Fibroblast of peridontal ligament (primary cell): ENCODE results near the gene SNURF.
A peak's percentile ranks its signal among the peaks of the same experiment; 100 is the strongest.
"Not testable (repeated sequence)": the region's sequence is repeated elsewhere in the genome, so short reads cannot be mapped to it uniquely, and the experiment has no call there.

ENCODE experiments used
- DNase-seq: peaks from one replicate; pipeline ENCODE4 v3.0.0-alpha.2; 2010; ENCODE audit errors: extremely low read depth

SNURF gene, protein sequence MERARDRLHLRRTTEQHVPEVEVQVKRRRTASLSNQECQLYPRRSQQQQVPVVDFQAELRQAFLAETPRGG

DNA sequence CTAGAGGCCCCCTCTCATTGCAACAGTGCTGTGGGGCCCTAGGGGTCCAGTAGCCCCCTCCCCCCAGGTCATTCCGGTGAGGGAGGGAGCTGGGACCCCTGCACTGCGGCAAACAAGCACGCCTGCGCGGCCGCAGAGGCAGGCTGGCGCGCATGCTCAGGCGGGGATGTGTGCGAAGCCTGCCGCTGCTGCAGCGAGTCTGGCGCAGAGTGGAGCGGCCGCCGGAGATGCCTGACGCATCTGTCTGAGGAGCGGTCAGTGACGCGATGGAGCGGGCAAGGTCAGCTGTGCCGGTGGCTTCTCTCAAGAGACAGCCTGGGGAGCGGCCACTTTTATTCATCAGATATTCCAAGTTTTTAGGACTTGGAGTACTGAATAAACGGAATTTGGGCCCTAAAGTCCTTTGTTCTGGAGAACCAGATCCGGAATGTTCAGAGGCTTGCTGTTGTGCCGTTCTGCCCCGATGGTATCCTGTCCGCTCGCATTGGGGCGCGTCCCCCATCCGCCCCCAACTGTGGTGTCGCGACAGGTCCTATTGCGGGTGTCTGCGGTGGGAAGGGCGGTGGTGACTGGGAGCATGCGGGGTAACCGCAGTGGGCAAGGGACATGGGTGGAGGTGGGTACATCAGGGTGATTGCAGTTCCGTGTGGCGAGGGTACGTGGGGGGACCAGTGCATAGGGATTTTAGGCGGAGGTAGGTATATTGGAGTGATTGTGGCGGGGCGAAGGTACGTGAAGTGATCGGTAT, at the start of gene SNURF, which contains the start of gene SNRPN:
TSS of gene SNURF (plus strand) at position 205 of the 748 bp plus-strand sequence. CDS start at position 267, 62 bp downstream.
TSS of gene SNRPN (plus strand) at position 205 of the 748 bp plus-strand sequence. CDS start 19,467 bp downstream, outside the sequence.
- peak; percentile 61 for DNase-seq

DNA sequence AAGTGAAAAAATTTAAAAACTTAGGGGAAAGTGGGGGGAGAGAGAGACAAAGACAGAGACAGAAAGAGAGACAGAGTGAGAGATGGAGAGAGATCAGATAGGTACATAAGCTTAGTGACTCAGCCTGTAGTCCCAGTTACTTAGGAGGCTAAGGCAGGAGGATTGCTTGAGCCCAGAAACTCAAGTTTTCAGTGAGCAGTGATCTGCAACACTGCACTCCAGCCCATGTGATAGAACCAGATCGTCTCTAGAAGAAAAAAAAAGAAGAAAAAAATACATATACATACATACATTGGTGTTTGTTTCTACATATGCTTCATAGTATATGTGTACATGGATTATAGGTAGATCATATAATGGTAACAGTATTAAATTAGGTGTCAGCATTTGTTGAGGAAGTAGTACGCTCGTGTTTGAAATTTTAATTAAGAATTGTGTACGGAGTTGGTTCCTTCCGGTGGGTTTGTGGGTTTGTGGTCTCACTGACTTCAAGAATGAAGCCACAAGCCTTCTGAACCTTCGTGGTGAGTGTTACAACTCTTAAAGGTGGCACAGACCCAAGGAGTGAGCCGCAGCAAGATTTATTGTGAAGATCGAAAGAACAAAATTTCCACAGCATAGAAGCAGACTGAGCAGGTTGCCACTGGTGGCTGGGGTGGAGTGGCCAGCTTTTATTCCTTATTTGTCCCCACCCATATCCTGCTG, 38.3 kb upstream of the SNURF start:
- DNase-seq: no peak

DNA sequence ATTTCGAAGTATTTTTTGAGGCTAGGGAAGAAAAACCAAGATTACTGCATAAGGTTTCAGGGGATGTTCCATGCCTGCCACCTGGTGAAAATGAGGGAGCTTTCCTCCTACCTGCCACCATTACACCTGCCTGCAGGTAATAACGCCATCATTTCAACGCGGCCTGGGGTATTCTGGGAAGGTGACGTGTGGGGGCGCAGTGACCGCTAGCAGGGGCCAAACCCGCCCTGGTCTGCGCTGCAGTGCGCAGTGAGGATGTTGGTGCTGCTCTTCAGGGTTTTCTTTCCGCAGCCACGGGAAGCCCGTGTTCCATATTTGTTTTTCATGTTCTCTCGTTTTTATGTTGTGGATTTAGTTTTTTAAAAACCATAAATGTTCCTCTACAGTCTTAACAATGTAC, 37.4 kb upstream of the SNURF start:
- DNase-seq: no peak

DNA sequence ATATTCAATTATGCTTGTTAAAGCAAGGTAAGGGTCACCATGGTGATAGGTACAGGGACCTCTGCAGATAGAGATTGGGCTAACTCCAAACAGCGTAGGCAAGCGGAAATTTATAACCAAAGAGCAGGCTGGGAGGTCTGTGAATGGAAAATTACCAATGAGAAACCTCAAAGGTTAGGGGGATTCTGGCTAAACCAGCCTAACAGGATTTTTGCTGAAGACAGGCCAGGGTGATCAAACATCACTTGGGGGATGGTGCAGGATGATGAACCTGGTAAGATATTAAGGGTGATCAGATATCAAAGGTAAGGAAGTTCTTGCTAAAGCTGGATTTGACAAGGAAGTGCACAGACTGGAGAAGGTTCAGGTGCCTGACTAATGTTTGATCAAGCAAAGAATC, 35.3 kb upstream of the SNURF start:
- no peak for DNase-seq

DNA sequence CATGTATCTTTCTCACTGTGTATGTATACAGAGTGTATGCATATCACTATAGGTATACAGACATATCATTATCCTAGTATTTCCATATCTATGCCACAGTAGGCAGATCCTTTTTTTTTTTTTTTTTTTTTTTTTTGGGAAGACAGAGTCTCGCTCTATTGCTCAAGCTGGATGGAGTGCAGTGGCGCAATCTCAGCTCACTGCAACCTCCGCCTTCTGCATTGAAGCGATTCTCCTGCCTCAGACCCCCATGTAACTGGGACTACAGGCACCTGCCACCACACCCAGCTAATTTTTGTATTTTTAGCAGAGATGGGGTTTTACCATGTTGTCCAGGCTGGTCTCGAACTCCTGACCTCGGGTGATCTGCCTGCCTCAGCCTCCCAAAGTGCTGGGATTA, 32.0 kb upstream of the SNURF start:
- DNase-seq: not testable (repeated sequence)

DNA sequence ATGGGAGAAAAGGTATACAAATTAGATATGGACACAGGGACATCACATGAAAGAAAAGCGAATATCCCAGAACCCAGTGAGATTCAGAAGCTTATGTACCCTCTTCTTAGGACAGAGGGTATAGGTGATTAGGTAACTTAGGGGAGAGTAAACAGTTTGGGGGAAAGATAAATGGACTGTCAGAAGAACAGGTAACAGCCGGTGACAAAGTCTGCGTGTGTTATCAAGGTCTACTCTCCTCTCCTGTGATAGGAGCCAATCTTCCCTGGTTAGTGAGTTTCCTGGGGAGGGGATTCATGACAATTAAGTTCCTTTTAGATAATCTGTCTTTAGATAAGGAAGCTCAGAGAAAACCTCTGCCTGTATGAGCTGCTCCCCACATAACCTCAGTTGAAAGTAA, 30.6 kb upstream of the SNURF start:
- DNase-seq: no peak

DNA sequence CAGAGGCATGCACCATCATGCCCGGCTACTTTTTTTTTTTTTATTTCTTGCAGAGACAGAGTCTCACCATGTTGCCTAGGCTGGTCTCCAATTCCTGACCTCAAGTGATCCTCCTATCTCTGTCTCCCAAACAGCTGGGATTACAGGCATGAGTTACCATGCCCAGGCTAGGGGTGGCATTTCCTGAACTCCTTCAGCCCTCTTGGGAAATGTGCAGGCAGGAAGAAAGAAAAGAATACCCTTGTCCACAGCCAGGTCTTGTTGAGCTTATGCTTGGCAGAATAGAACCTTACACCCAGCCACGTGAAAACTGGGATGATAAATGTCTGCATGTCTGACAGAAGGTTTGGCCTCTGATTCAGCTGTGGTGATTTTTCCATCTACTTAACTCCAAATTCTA, 30.2 kb upstream of the SNURF start:
- DNase-seq: no peak

DNA sequence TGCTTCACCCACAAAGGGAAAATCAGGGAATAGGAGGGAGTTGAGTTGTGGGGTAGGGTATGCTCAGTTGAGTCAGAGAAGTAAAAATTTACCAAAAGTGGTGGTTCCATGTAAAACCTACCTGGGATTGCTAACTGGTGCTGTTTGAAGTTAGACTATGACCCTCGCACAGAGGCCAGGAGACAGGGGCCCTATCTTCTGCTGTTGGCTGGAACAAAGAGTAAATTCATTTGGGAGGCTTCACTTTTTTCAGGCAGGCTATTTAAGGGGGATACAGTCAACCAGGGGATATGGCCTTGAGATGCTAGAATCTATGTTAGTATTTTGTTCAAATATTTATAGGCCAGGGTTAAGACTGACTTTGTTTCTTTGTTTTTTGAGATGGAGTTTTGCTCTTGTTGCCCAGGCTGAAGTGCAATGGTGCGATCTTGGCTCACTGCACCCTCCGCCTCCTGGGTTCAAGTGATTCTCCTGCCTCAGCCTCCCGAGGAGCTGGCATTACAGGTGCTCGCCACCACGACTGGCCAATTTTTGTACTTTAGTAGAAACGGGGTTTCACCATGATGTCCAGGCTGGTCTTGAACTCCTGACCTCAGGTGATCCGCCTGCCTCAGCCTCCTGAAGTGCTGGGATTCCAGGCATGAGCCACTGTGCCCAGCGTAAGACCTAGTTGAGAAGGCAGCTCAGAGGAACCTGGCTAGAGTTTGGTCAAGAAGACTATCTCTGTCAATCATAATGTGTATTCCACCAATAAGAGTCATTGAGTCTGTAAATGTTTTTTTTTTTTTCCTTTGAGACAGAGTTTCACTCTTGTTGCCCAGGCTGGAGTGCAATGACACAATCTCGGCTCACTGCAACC, 22.7 kb upstream of the SNURF start:
- not testable (repeated sequence) for DNase-seq

DNA sequence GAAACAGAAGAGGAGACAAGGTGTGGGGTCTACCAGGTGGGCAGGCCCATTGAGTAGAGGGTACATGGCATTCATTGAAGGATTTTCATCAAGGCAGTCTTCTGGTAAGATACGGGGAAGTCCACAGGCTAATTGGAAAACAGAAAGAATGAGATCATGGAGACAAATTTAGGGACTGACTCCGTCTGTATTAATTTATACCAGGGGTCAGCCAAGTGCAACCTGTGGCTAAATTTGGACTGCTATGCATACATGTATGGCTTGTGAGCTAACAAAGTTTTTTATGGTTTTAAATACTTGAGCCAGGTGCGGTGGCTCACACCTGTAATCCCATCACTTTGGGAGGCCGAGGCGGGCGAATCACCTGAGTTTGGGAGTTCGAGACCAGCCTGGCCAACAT, 21.1 kb upstream of the SNURF start:
- no peak for DNase-seq

DNA sequence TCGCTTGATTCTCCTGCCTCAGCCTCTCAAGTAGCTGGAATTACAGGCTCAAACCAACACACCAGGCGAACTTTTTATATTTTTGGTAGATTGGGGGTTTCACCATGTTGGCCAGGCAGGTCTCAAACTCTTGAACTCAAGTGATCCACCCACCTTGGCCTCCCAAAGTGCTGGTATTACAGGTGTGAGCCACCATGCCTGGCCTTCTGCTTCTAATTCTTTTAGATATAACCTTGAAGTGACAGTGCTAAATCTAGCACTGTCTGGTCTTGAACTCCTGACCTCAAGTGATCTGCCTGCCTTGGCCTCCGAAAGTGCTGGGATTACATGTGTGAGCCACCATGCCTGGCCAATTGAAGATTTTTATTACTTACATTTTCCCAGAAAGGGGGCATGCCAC, 16.6 kb upstream of the SNURF start:
- not testable (repeated sequence) for DNase-seq

DNA sequence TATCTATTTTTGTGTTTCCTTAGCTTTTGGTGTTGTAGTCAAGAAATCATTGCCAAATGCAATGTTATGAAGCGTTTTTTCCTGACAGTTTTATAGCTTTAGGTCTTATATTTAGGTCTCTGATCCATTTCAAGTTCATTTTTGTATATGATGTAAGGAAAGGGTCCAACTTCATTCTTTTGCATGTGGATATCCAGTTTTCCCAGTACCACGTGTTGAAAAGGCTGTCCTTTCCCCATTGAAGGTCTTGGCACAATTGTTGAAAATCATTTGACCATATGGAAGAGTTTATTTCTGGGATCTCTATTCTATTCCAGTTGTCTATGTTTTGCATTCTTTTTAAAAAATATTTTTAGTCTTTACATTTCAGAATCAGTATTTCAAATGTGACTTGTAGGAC, 14.6 kb upstream of the SNURF start:
- no peak for DNase-seq

DNA sequence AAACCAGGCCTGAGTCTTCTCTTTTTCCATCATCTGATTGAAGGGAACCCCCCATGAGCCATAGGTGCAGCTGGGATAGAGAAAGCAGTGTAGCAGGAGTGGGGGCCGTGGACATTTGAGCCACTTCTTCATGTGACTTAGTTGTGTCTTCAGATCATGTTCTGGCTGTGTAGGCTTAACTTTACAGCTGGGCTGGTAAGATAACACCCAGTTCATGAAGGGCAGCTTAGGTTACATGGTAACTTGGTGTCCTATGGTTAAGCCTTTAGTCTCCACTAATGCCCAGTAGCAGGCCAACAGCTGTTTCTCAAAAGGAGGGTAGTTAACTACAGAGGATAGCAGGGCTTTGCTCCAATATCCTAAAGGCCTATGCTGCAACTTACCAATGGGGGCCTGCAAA, 11.4 kb upstream of the SNURF start:
- DNase-seq: no peak

DNA sequence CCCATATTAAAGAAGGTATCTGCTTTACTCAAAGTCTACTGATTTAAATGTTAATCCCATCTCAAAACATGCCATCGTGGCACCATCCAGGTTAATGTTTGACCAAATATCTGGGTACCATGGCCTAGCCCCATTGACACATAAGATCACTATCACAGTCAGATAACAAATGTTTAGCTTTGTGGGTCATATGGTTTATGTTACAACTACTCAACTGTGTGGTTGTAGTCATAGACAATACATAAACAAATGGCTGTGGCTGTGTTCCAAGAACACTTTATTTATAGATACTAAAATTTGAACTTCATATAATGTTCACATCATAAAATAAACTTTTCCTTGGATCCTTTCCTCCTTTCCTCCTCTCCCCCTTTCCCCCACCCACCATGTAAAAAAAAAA, 9.8 kb upstream of the SNURF start:
- no peak for DNase-seq

DNA sequence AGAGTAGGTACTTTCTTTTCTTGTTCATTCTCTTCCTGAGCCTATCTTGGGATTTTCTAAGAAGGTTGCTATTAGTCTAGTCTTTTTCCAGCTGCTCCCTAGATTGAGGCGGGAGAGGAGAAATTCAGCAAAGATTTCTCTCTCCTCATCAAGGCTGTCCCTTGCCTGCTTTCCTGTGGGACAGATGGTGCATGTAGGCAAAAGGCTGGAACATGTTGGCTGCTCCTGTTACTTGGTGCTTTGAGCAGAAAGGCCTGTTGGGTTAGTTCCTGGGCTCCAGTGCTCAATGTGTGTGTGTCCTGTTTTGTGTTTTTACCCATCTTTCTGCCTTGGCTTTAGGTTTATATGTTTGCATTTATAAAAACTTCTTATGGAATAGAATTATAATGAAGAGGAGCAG, 9.1 kb upstream of the SNURF start:
- DNase-seq: no peak

DNA sequence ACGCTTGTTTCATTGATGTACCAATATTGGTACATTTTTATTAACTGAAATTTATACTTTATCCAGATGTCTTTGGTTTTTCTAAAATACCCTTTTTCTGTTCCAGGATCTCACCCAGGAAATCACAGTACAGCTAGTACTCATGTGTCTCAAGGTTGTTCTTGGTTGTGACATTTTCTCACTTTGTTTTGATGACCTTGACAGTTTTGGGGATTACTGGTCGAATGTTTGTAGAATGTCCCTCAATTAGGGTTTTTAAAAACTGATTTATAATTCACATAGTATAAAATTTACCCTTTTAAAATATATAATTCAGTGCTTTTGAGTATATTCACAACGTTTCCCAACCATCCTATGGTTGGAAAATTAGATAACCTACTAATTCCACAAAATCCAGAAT, 6.3 kb upstream of the SNURF start:
- no peak for DNase-seq

DNA sequence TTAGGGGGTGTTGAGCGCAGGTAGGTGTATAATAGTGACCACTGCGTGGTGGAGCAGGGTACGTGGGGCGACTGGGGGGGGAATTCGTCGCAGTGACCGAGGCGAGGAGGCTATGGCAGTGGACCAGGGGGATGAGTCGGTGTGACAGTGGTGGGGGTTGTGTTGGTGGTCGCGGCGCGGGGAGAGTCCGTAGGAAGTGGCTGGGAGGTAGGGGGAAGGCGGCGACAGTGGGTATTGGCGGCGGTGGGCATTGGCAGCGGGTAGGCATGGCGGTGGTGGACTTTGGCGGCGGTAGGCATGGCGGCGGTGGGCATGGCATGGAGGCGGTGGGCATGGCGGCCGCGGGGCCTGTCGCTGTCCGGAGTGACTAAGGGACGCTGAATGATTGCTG, 739 bp downstream of the SNURF start:
- no peak for DNase-seq

DNA sequence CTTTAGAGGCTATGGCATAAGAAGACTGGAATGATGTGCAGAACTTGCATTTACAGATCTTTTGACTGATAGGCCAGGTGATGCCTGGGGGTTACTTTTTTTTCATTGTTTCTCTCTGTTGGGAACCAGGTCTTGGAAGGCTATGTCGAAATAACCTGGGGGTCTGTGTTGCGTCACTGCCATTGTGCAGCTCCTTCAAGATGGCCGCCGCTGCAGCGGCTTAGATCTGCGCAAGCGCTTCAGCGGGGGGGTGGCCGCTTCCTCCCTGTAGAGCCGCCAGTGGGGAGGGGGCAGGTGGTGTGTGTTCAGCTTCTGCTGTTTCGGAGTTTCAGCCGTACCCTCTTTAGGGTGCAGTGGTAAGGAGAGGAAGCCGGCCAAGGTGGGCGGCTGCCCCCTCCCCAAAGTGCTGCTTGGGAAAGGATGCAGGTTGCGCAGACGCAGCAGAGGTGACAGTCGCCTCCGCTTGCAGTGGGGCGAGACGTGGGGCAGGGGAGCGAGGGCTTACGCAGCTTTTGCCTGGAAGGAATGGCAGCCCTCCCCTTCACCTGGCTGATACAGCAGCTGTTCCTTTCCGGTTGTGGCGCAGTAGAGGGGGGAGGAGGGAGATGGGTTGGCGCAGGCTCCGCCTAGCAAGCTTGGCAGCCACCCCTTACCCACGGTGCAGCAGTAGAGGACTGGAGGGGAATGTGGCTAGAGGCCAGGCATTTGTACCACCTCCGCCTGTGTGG, 1.5 kb downstream of the SNURF start:
- DNase-seq: peak; percentile 68

DNA sequence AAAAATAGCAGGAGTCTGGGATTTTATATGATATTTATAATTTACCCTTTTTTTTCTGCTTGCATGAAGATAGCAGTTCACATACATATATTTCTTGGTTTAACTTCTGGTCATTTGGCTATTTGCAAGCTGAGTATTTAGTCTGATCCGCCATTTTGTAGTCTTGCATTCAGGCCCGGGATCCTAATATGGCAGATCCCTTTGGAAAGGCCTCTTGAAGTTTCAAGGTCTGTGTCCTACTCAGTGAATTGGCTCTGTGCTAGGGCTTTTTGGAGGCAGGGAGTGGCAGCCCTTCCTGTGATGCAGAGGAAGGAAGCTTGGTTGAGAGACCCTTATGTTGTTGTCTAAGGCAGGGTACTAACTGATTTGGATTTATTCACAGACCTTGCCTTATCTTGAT, 2.9 kb downstream of the SNURF start:
- DNase-seq: no peak

DNA sequence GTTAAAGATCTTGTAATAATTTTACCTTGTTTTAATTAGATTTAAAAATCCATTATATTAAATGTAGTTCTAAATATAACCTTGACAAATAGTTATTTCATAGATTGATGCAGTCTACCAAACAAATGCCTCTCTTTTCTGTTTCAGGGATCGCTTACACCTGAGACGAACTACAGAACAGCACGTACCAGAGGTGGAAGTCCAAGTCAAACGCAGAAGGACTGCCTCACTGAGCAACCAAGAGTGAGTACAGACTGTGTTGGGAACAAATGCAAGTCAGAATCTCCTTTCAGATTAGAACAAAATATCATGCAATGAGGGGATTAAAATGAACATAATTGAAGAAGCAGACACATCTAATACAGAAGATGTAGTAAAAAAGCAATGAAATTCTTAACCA, 7.2 kb downstream of the SNURF start:
- DNase-seq: no peak

DNA sequence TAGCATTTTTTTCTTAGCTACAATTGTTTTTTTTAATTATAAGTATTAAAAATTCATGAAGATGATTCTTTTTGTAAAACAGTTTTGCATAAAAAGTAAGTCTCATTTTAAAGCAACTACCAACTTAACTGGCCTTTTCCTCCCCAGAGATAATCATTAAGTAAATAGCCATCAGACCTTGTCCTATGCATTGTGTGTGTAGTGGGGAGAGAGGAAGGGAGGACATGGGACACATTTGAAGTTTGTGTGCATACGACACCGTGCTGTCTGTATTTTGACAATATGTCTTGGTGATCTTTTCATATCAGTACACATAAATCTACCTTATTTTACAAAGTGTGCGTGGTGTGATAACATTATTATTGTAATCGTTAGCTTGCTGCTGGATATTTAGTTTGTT, 8.1 kb downstream of the SNURF start:
- DNase-seq: no peak

DNA sequence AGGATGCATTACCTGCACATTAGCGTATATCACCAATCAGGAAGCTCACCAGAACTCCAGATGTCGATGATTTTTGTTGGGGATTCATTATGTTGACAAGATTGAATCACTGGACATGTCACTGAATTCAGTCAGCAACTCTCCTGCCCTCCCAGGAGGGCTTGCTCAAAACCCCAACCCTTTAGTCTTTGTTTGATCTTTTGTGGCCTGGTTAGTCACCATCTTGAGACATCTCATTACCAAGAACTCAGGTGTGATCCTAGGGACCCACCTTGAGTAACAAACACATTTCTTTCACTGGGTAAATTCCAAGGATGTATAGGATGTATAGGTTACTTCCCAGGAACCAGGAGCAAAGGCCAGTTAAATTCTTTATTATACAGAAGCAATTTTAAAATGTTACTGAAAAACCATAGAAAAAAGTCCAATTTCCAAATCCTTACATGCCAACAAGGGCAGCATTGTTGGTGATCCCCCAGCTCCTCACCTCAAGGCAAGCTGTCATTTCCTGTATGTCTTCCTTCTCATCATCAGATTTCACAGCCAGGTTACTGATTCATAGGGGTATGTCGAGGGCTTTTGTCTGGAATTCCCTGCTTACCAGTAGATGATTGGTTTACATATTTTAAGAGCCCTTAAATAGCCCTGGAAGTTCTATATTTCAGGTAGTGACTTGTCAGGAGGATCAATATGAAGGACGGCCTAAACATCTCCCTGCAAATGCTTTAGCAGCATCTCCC, 11.7 kb downstream of the SNURF start:
- DNase-seq: no peak
